H1 (cell line): ENCODE data around the gene DGKD. TPM values are rescaled to one million over a fixed set of nuclear protein-coding genes. Genes with fewer than 3 reads are reported as not detected.

Experiments used
- MAX ChIP-seq: IDR thresholded peaks from 2 replicates; pipeline ENCODE4 v1.6.1; 2012; ENCODE audit warnings: inconsistent platforms
- polyA plus RNA-seq, 7 experiments: library from polyadenylated mRNA; depleted of rRNA in 3 of 7; stranded (reverse) in 5 of 7; unstranded in 2 of 7; fragments of >200 nt in 5 of 7; fragments of 200-250 nt in 2 of 7; gene quantifications; 1 replicate in 5 of 7; 2 replicates in 1 of 7; 4 replicates in 1 of 7; pipeline versions ENCODE4 v1.2.1 to v1.2.3, GENCODE V29; 2011 to 2013; ENCODE audit warnings: missing spikeins in 2 of 7, mixed read lengths in 2 of 7
- total RNA-seq: library from RNA; stranded (reverse); fragmentation: NEBNext Ultra II Directional; extraction: Animal tissue kit (Norgen Biotek cat#: 25700); gene quantifications from 2 replicates; pipeline ENCODE4 v1.2.1, GENCODE V29; 2021

Gene DGKD
- total and polyA plus RNA-seq, 2 of the 8 experiments (the other 6 are each of a cell fraction or from before 2014, with no cell fraction given): 7.7 to 30.9 TPM

GRCh38 chr2:233351423-233351822 lies 2.9 kb upstream of the DGKD start (continued):
- no peak for TF ChIP-seq MAX
